ENCODE results near the gene TSPO. TPM values are rescaled to one million over a fixed set of nuclear protein-coding genes. Genes with fewer than 3 reads are reported as not detected.

Gene TSPO
- total and polyA plus RNA-seq, 2 of the 8 experiments (the other 6 are each of a cell fraction or from before 2014, with no cell fraction given): 19.9 to 51.5 TPM

DNA sequence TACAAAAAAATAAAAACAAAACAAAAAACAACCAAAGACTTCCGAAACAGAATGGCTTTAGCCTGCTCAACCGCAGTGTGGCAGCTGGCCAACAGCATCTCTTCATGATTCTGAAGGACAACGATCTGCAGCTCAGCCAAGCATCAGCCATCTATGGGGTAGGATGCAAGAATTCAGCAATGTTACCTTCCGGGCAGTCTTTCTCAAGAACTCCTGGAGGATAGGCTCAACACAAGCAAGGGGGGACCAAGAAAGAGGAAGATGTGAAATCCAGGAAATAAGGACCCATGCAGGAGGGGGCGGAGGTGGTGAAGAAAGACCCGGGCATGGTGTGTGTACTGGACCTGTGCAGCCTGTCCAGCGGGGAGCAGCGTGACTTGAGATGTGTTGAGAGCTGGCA is 3.5 kb upstream of the TSPO start (continued):
- TF ChIP-seq, protein P1, sequence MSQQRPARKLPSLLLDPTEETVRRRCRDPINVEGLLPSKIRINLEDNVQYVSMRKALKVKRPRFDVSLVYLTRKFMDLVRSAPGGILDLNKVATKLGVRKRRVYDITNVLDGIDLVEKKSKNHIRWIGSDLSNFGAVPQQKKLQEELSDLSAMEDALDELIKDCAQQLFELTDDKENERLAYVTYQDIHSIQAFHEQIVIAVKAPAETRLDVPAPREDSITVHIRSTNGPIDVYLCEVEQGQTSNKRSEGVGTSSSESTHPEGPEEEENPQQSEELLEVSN (IDR thresholded peaks at IDR 0.05): no peak
- TF ChIP-seq KDM4A (IDR thresholded peaks at IDR 0.05; ENCODE audit: low read depth, low read length, severe bottlenecking): no peak

All from H1 (cell line).